GM15510 (cell line): Measurements from ENCODE around the gene UFSP1.

Experiments used
- POLR2A ChIP-seq: IDR thresholded peaks from 3 replicates; pipeline ENCODE4 v1.6.1; 2011; ENCODE audit warnings: borderline replicate concordance; ENCODE audit not compliant: insufficient read length; ENCODE audit errors: extremely low read depth

The UFSP1 gene

DNA sequence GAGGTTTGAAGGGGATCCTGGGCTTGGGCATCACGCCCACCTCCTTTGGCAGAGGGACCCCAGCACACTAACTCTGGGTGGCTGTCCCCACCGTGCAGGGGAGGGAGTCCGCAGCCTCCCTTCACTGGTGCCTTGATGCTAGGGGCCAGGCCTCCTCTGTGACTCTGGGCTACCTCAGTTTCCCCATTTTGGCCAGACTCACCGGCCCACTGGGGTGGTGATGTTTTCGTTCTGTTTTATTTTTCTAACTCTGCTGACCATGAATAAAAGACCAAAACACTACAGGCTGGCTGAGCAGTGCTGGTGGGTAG is 22.8 kb downstream of the UFSP1 start:
- no peak for TF ChIP-seq POLR2A

- no peak for TF ChIP-seq POLR2A
These were observed 23.4 kb downstream of the UFSP1 start for GRCh38 chr7:100865938-100866728.

- no peak for TF ChIP-seq POLR2A
These were observed 24.1 kb downstream of the UFSP1 start for GRCh38 chr7:100865372-100865911.

GRCh38 chr7:100864263-100864845 is 25.2 kb downstream of the UFSP1 start:
- TF ChIP-seq POLR2A: no peak

DNA sequence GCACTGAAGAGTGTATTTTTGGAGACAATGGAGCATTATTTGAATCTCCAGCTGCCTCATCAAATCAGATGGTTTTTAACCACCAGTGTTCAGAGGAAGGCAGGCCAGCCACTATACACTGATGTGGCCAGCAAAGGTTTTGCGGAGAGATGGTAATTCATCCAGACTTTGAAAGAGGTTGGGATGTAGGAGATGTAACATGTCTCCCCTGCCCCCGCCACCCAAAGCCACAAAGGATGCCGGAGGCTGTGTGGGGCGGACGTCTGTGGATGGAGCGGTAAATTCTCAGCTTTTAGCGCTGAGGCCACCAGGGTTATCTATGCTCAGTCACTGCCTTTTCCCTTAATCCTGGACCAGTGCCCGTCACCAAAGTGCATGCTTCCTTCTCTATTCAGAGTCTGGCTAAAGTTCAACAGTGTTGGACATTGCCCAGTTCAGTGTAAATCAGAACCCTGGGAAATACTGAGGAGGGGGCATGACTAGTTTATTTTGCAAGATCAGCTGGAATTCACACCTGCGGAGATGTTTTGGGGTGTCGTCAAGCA is 26.0 kb downstream of the UFSP1 start:
- TF ChIP-seq POLR2A: no peak

GRCh38 chr7:100861616-100861985 is 27.9 kb downstream of the UFSP1 start:
- no peak for TF ChIP-seq POLR2A

DNA sequence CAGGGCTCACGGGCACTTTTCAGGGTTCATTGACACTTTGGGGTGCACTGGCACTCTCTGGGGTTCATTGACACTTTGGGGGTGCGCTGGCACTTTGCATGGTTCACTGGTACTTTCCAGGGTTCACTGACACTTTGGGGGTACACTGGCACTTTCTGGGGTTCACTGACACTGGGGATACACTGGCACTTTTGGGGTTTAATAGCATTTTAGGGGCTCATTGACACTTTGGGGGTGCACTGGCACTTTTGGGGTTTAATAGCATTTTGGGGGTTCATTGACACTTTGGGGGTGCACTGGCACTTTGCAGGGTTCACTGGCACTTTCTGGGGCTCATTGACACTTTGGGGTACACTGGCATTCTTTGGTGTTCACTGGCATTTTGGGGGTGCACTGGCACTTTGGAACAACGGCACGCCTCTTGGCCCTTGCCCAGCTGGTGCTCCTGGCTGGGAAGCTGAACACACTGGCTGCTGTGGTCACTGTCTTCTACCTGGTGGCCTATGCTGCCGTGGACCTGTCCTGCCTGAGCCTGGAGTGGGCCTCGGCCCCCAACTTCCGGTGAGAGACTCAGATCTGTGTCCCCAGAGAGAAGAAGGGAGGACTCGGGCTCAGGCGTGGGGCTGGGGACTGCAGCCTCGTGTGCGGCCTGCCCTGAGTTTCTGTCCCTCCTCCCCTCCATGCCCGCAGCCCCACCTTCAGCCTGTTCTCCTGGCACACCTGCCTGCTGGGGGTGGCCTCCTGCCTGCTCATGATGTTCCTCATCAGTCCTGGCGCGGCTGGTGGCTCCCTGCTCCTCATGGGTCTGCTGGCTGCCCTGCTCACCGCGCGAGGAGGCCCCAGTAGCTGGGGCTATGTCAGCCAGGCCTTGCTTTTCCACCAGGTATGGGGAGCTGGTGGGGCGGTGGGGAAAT is 28.6 kb downstream of the UFSP1 start:
- no peak for TF ChIP-seq POLR2A

- TF ChIP-seq POLR2A: no peak
These were observed 29.7 kb downstream of the UFSP1 start for GRCh38 chr7:100859856-100860255.

- TF ChIP-seq POLR2A: no peak
These were observed 32.6 kb downstream of the UFSP1 start for GRCh38 chr7:100856871-100857282.

DNA sequence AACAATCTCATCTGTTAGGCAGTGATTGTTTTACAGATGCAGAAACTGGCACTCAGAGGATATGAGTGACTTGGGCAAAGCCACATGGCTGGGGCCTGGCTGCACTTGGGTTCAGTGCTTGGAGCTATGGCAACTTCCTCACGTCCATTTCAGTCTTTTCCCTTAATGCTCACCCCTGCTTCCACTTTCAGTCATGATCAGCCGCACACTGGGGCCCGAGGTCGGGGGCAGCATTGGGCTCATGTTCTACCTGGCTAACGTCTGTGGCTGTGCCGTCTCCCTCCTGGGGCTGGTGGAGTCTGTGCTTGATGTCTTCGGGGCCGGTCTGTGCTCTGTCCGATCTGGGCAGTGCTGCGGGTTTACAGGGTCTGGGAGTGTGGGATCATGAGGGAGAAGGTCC is 34.0 kb downstream of the UFSP1 start:
- no peak for TF ChIP-seq POLR2A

- no peak for TF ChIP-seq POLR2A
These were observed 35.2 kb downstream of the UFSP1 start for GRCh38 chr7:100854146-100854895.

DNA sequence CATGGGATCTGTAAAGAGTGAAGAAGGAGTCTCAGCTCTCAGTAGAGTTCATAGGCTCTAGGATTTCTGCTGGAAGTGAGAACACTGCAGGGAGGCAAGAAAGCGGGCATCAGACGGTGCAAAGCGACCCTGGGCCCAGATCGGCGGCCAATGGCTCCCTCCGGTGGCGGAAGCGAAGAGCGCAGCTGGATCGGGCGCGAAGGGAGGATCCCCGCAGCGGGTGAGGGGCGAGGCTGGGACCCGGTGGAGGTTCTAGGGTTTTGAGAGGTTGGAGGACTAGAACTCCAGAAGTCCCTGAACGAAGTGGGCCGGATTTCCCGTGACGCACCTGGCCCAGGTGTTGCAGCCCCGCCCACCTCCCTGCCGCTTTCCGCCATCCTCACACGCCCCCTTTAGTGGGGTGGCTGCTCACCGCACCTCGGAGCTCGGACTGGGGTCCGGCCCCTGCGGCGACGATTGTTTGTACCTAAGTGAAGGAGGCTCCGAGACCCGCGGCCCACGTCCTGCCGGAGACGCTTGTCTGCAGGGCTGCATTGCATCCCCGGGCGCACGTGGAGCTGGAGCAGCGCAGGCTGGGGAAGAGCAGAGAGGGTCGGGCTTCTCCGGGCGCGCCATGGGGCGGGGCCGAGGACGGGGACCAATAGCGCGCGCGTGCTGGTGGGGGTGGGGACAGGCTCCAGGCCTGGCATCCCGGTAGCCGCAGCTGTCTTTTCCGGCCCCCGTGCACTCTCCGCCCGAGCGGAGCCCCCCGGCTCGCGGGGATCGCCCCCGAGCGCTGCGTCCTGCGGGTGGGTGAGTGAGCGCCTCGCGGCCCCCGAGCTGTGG is 37.3 kb downstream of the UFSP1 start, which contains the start of gene SLC12A9:
SLC12A9 (plus strand) TSS at position 666 of the 825 bp plus-strand sequence. CDS start 1,485 bp downstream, outside the sequence.
- peak; percentile 54 for TF ChIP-seq POLR2A

DNA sequence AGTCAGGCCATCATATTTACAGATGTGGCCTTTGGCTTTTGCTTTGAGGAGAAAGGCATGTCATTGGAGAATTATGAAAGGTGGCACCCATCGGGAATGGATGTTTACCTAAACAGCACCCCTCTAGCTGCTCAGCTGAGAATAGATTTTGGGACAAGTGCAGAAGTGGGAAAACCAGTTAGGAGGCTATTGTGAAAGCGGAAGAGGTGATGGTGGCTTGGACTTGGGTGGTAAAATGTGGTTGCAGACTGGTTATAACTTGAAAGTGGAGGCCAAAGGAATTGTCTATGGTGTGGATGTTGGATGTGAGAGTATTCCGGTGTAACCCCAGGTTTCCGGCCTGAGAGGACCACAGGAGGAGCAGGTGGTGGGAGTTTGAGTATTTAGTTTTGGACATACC is 42.2 kb downstream of the UFSP1 start:
- no peak for TF ChIP-seq POLR2A
